Liver (tissue), 9 donors: Measurements from ENCODE around the gene FAM83D. TPM values are rescaled to one million over a fixed set of nuclear protein-coding genes. Genes with fewer than 3 reads are reported as not detected.

Experiments used
- DNase-seq: peaks from one replicate; pipeline ENCODE4 v3.0.0-alpha.2; 2017; ENCODE audit warnings: low spot score
- H3K27ac ChIP-seq, 2 donors: one replicate each; pipeline ENCODE4 v1.7.0; 2013; ENCODE audit warnings: inconsistent platforms in 2 of 2, low read length in 2 of 2, control low read depth in 1 of 2, low read depth in 1 of 2, mild to moderate bottlenecking in 1 of 2
- H3K27me3 ChIP-seq, 4 donors: one replicate each; pipeline versions ENCODE4 v1.6.1 to v1.7.0; 2013; ENCODE audit warnings: low read length in 3 of 4, inconsistent platforms in 1 of 4, mild to moderate bottlenecking in 1 of 4, moderate library complexity in 1 of 4; ENCODE audit not compliant: control insufficient read depth in 4 of 4, insufficient read depth in 4 of 4
- H3K36me3 ChIP-seq, 4 donors: one replicate each; pipeline versions ENCODE4 v1.6.1 to v1.7.0; 2013; ENCODE audit warnings: low read length in 3 of 4, mild to moderate bottlenecking in 3 of 4, low read depth in 1 of 4, moderate library complexity in 1 of 4; ENCODE audit not compliant: control insufficient read depth in 4 of 4, insufficient read depth in 3 of 4
- H3K4me1 ChIP-seq, 4 donors: one replicate each; pipeline versions ENCODE4 v1.6.1 to v1.7.0; 2013; ENCODE audit warnings: low read length in 3 of 4, mild to moderate bottlenecking in 3 of 4, moderate library complexity in 1 of 4; ENCODE audit not compliant: control insufficient read depth in 4 of 4, insufficient read depth in 4 of 4
- H3K4me3 ChIP-seq, 3 donors: one replicate each; pipeline versions ENCODE4 v1.6.1 to v1.7.0; 2013; ENCODE audit warnings: low read length in 3 of 3, control low read depth in 1 of 3, low read depth in 1 of 3, mild to moderate bottlenecking in 1 of 3
- H3K9ac ChIP-seq, 2 donors: one replicate each; pipeline ENCODE4 v1.7.0; 2013; ENCODE audit warnings: low read length in 2 of 2, mild to moderate bottlenecking in 2 of 2, moderate library complexity in 2 of 2, control low read depth in 1 of 2, low read depth in 1 of 2
- H3K9me3 ChIP-seq, 4 donors: one replicate each; pipeline versions ENCODE4 v1.6.1 to v1.7.0; 2013; ENCODE audit warnings: low read length in 3 of 4; ENCODE audit not compliant: control insufficient read depth in 4 of 4
- ATF3 ChIP-seq: IDR thresholded peaks from 2 replicates; pipeline ENCODE4 v1.6.1; 2016; ENCODE audit warnings: antibody characterized with exemption
- CTCF ChIP-seq: fragments of 150-350 bp; IDR thresholded peaks from 2 replicates; pipeline ENCODE4 v1.5.1; 2017; ENCODE audit warnings: improper control_type of control experiment, low read depth, low read length; ENCODE audit not compliant: missing input control
- GABPA ChIP-seq, 2 donors: IDR thresholded peaks in 1 of 2; conservative IDR thresholded peaks in 1 of 2; 2 replicates each; pipeline ENCODE4 v1.6.1; 2016; ENCODE audit warnings: antibody characterized with exemption in 2 of 2, mild to moderate bottlenecking in 1 of 2, moderate library complexity in 1 of 2
- HNF4G ChIP-seq: IDR thresholded peaks from 2 replicates; pipeline ENCODE4 v1.6.1; 2016; ENCODE audit warnings: antibody characterized with exemption
- MAX ChIP-seq: IDR thresholded peaks from 2 replicates; pipeline ENCODE4 v1.6.1; 2016; ENCODE audit warnings: antibody characterized with exemption
- NR2F2 ChIP-seq: IDR thresholded peaks from 2 replicates; pipeline ENCODE4 v1.6.1; 2016; ENCODE audit warnings: antibody characterized with exemption
- RAD21 ChIP-seq, 2 donors: IDR thresholded peaks; 2 replicates each; pipeline ENCODE4 v1.6.1; 2016; ENCODE audit warnings: antibody characterized with exemption in 2 of 2, mild to moderate bottlenecking in 2 of 2
- REST ChIP-seq: IDR thresholded peaks from 2 replicates; pipeline ENCODE4 v1.6.1; 2016; ENCODE audit warnings: antibody characterized with exemption, mild to moderate bottlenecking
- RXRA ChIP-seq, 2 donors: IDR thresholded peaks; 2 replicates each; pipeline ENCODE4 v1.6.1; 2017 to 2018; ENCODE audit warnings: antibody characterized with exemption in 2 of 2, mild to moderate bottlenecking in 1 of 2
- SP1 ChIP-seq: IDR thresholded peaks from 2 replicates; pipeline ENCODE4 v1.6.1; 2018; ENCODE audit warnings: antibody characterized with exemption, mild to moderate bottlenecking
- TAF1 ChIP-seq: conservative IDR thresholded peaks from 2 replicates; pipeline ENCODE4 v1.6.1; 2016; ENCODE audit warnings: antibody characterized with exemption, mild to moderate bottlenecking
- YY1 ChIP-seq: IDR thresholded peaks from 2 replicates; pipeline ENCODE4 v1.6.1; 2016; ENCODE audit warnings: antibody characterized with exemption, mild to moderate bottlenecking
- ZBTB33 ChIP-seq: IDR thresholded peaks from 2 replicates; pipeline ENCODE4 v1.6.1; 2016; ENCODE audit warnings: antibody characterized with exemption
- WGBS: extraction: QIAGEN DNeasy Blood & Tissue Kit; methylation state at CpG from one replicate; pipeline ENCODE4 v1.1.7; 2013; 5-methylcytosine and 5-hydroxymethylcytosine counted together
- polyA plus RNA-seq, 2 donors: library from polyadenylated mRNA; stranded (reverse) in 1 of 2; unstranded in 1 of 2; fragments of 200-250 nt in 1 of 2; fragments of >200 nt in 1 of 2; fragmentation: Nextera tagmentation in 1 of 2; extraction: Ambion mirVana in 1 of 2; gene quantifications; one replicate each; pipeline versions ENCODE4 v1.2.1 to v1.2.3, GENCODE V29; 2013 to 2015
- total RNA-seq, 2 donors: library from RNA; depleted of rRNA; stranded (reverse); fragments of >200 nt; gene quantifications; one replicate each; pipeline ENCODE4 v1.2.3, GENCODE V29; 2014
- donor health status: healthy.
- donor health status: healthy.
- donor health status: healthy.
- donor health status: healthy.
- donor health status: healthy.

Gene FAM83D
- total and polyA plus RNA-seq, 4 donors: 1.1 to 28.2 (median 2.7) TPM

GRCh38 chr20:38894091-38894847 lies 31.9 kb upstream of the FAM83D start:
- DNase-seq: no peak
- H3K36me3 ChIP-seq: no peaks in the 10 kb centered on the region
- TF ChIP-seq CTCF (no peak), SP1 (no peak), MAX (no peak), ZBTB33 (no peak), YY1 (no peak), TAF1 (no peak), RAD21 (IDR thresholded peaks at IDR 0.05) (no peak), GABPA (IDR thresholded peaks at IDR 0.05 in 1 of 2, conservative IDR thresholded peaks at IDR 0.05 in 1 of 2) (no peak), RXRA (IDR thresholded peaks at IDR 0.05) (no peak), REST (no peak), HNF4G (no peak), NR2F2 (no peak)
- H3K9me3 ChIP-seq: no peaks in the 10 kb centered on the region
- peak overlapping the region in 1 of 3 donors; percentile 25 for H3K4me3 ChIP-seq
- H3K9ac ChIP-seq: no peak overlapping the region
- peaks cover 3 to 4% (median 3%) of the 10 kb centered on the region in 4 donors for H3K4me1 ChIP-seq
- H3K27ac ChIP-seq: no peak overlapping the region
- 23% methylated on average over 30 of the region's 30 CpGs for WGBS
- no peaks in the 10 kb centered on the region for H3K27me3 ChIP-seq

- no peak for DNase-seq
- Histone ChIP-seq H3K4me1 (peaks cover 3 to 4% (median 3%) of the 10 kb centered on the region in 4 donors), H3K27me3 (no peaks in the 10 kb centered on the region), H3K9ac (no peak overlapping the region), H3K9me3 (no peaks in the 10 kb centered on the region), H3K27ac (no peak overlapping the region), H3K36me3 (no peaks in the 10 kb centered on the region), H3K4me3 (no peak overlapping the region)
- WGBS: 90% methylated on average over 9 of the region's 9 CpGs
- no peak for TF ChIP-seq RAD21 (IDR thresholded peaks at IDR 0.05)
- no peak for TF ChIP-seq ATF3
- TF ChIP-seq CTCF: no peak
These were observed 30.9 kb upstream of the FAM83D start for GRCh38 chr20:38895098-38895949.
